Panc1 (cell line): ENCODE measurements around the gene ISG15. TPM values are rescaled to one million over a fixed set of nuclear protein-coding genes. Genes with fewer than 3 reads are reported as not detected.

Source experiments
- ATAC-seq: fragments of 200-7000 bp; cut with Tn5 transposase; 2 replicates; pipeline ENCODE4 v1.9.1; 2020; ENCODE audit warnings: mild to moderate bottlenecking, moderate library complexity
- BruUV-seq: library from RNA; stranded (reverse); fragments of 400-500 nt; replicated peaks from 2 replicates; lab custom pipeline; 2021; lab: Mats Ljungman, UMichigan
- CTCF ChIA-PET: fragments of 300-600 bp; sonication (Branson Sonifier 250); formaldehyde crosslinking; loops from one replicate; lab custom pipeline; 2022; ENCODE audit warnings: antibody characterized with exemption; lab: Charles Lee
- POLR2A ChIA-PET: fragments of 300-600 bp; sonication (Branson Sonifier 250); formaldehyde crosslinking; loops from one replicate; lab custom pipeline; 2022; ENCODE audit warnings: antibody characterized with exemption; lab: Charles Lee
- DNase-seq: peaks from one replicate; pipeline ENCODE4 v3.0.0-alpha.2; 2010; ENCODE audit warnings: low read depth, low spot score
- H3K27ac ChIP-seq: 2 replicates; pipeline ENCODE4 v1.5.1; 2011; ENCODE audit warnings: mild to moderate bottlenecking, low read length, inconsistent platforms
- H3K27me3 ChIP-seq: fragments of 200-500 bp; sonication (Bioruptor generic); 2 replicates; pipeline ENCODE4 v1.6.0; 2014; ENCODE audit warnings: low read length, inconsistent platforms; ENCODE audit not compliant: control insufficient read depth, insufficient read depth
- H3K36me3 ChIP-seq: fragments of 200-500 bp; sonication (Bioruptor generic); 2 replicates; pipeline ENCODE4 v1.5.1; 2014; ENCODE audit warnings: inconsistent platforms, mild to moderate bottlenecking, low read length, moderate library complexity; ENCODE audit not compliant: control insufficient read depth, insufficient read depth
- H3K4me1 ChIP-seq: 2 replicates; pipeline ENCODE4 v1.5.1; 2011; ENCODE audit warnings: inconsistent platforms, mild to moderate bottlenecking, low read length, moderate library complexity; ENCODE audit not compliant: control insufficient read depth, insufficient read depth
- H3K4me3 ChIP-seq, 2 experiments: 2 replicates each; pipeline ENCODE4 v1.5.1; 2011 to 2012; ENCODE audit warnings: low read depth in 2 of 2, low read length in 2 of 2, mild to moderate bottlenecking in 2 of 2, inconsistent platforms in 1 of 2, moderate library complexity in 1 of 2
- H3K9me3 ChIP-seq: fragments of 200-500 bp; sonication (Bioruptor generic); 2 replicates; pipeline ENCODE4 v1.5.1; 2014; ENCODE audit warnings: low read depth, mild to moderate bottlenecking, inconsistent platforms, low read length, moderate library complexity; ENCODE audit not compliant: control insufficient read depth, insufficient read depth
- POLR2AphosphoS5 ChIP-seq: IDR thresholded peaks from 2 replicates; pipeline ENCODE4 v1.6.1; 2012; ENCODE audit warnings: mild to moderate bottlenecking, low read depth, low read length, moderate library complexity
- SIN3A ChIP-seq: IDR thresholded peaks from 2 replicates; pipeline ENCODE4 v1.6.1; 2012; ENCODE audit warnings: low read depth, mild to moderate bottlenecking, low read length, moderate library complexity, borderline replicate concordance; ENCODE audit not compliant: insufficient read depth
- TCF7L2 ChIP-seq: IDR thresholded peaks from 2 replicates; pipeline ENCODE4 v1.6.1; 2011; ENCODE audit warnings: mild to moderate bottlenecking, low read depth, low read length, inconsistent platforms
- in situ Hi-C: cut with HindIII; loops from 2 replicates; pipeline ENCODE4 v1.10.0; 2016; ENCODE audit warnings: low sequenced_read_pairs, low pct_unique_long_range_greater_than_20kb
- intact Hi-C: fragments of 100-400 bp; cut with micrococcal nuclease; formaldehyde crosslinking; loops from one replicate; pipeline ENCODE4 v1.10.0; 2022; ENCODE audit not compliant: unreplicated experiment
- total RNA-seq: library from RNA; stranded (reverse); gene quantifications from one replicate; pipeline ENCODE4 v1.2.1, GENCODE V29; 2021; ENCODE audit not compliant: unreplicated experiment
- TF ChIP-seq, protein P1 (sequence below), 2 experiments: IDR thresholded peaks; 2 replicates each; pipeline ENCODE4 v1.6.1; 2011 to 2012; ENCODE audit warnings: low read depth in 2 of 2, control low read depth in 1 of 2, low read length in 1 of 2, mild to moderate bottlenecking in 1 of 2, moderate library complexity in 1 of 2; ENCODE audit not compliant: insufficient read depth in 1 of 2
- TF ChIP-seq, protein P2 (sequence below): fragments of 450-650 bp; IDR thresholded peaks from 2 replicates; pipeline ENCODE4 v1.5.1; 2017; ENCODE audit warnings: mild to moderate bottlenecking

Gene ISG15
- total RNA-seq, 1 experiment from 2014 or later, result 102 TPM

GRCh38 chr1:1042835-1043234, 29.5 kb downstream of the ISG15 start:
- Histone ChIP-seq H3K4me3 (no peak overlapping the region), H3K4me1 (peaks cover 8% of the 10 kb centered on the region; the same call in 1 of the 2 replicates), H3K9me3 (no peaks in the 10 kb centered on the region), H3K36me3 (no peaks in the 10 kb centered on the region), H3K27me3 (no peaks in the 10 kb centered on the region), H3K27ac (no peak overlapping the region)
- in situ Hi-C loops (no loop called here), intact Hi-C loops (no loop called here)
- DNase-seq, result no peak
- BruUV-seq, result no TSS peak
- ATAC-seq, result no peak
- TF ChIP-seq, protein P1, sequence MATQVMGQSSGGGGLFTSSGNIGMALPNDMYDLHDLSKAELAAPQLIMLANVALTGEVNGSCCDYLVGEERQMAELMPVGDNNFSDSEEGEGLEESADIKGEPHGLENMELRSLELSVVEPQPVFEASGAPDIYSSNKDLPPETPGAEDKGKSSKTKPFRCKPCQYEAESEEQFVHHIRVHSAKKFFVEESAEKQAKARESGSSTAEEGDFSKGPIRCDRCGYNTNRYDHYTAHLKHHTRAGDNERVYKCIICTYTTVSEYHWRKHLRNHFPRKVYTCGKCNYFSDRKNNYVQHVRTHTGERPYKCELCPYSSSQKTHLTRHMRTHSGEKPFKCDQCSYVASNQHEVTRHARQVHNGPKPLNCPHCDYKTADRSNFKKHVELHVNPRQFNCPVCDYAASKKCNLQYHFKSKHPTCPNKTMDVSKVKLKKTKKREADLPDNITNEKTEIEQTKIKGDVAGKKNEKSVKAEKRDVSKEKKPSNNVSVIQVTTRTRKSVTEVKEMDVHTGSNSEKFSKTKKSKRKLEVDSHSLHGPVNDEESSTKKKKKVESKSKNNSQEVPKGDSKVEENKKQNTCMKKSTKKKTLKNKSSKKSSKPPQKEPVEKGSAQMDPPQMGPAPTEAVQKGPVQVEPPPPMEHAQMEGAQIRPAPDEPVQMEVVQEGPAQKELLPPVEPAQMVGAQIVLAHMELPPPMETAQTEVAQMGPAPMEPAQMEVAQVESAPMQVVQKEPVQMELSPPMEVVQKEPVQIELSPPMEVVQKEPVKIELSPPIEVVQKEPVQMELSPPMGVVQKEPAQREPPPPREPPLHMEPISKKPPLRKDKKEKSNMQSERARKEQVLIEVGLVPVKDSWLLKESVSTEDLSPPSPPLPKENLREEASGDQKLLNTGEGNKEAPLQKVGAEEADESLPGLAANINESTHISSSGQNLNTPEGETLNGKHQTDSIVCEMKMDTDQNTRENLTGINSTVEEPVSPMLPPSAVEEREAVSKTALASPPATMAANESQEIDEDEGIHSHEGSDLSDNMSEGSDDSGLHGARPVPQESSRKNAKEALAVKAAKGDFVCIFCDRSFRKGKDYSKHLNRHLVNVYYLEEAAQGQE (IDR thresholded peaks at IDR 0.05; ENCODE audit: insufficient read depth in 1 of 2, low read depth in 2 of 2, low read length in 1 of 2), result no peak
- TF ChIP-seq SIN3A (no peak), TCF7L2 (no peak), POLR2AphosphoS5 (no peak)
- TF ChIP-seq, protein P2, sequence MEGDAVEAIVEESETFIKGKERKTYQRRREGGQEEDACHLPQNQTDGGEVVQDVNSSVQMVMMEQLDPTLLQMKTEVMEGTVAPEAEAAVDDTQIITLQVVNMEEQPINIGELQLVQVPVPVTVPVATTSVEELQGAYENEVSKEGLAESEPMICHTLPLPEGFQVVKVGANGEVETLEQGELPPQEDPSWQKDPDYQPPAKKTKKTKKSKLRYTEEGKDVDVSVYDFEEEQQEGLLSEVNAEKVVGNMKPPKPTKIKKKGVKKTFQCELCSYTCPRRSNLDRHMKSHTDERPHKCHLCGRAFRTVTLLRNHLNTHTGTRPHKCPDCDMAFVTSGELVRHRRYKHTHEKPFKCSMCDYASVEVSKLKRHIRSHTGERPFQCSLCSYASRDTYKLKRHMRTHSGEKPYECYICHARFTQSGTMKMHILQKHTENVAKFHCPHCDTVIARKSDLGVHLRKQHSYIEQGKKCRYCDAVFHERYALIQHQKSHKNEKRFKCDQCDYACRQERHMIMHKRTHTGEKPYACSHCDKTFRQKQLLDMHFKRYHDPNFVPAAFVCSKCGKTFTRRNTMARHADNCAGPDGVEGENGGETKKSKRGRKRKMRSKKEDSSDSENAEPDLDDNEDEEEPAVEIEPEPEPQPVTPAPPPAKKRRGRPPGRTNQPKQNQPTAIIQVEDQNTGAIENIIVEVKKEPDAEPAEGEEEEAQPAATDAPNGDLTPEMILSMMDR, result no peak
- POLR2A ChIA-PET, result no interaction called here
- CTCF ChIA-PET, result no interaction called here

DNA sequence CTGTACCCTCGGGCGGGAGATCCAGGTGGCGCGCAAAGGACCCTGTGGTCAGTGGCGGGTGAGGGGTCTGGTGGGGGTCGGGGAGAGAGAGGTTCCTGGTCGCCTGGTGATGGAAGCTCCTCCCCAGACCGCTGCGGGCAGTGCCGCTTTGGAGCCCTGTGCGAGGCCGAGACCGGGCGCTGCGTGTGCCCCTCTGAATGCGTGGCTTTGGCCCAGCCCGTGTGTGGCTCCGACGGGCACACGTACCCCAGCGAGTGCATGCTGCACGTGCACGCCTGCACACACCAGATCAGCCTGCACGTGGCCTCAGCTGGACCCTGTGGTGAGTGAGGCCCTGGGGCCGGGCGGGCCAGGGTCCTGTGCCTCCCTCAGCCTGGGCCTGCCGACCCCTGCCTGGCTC, 30.1 kb downstream of the ISG15 start:
- intact Hi-C loops, result no loop called here
- no peak for DNase-seq
- H3K36me3 ChIP-seq, result no peaks in the 10 kb centered on the region

More for the DNA sequence above, 30.1 kb downstream of the ISG15 start:
- BruUV-seq, result no TSS peak
- in situ Hi-C loops, result no loop called here
- no peak overlapping the region for H3K4me3 ChIP-seq
- peaks cover 8% of the 10 kb centered on the region; the same call in 1 of the 2 replicates for H3K4me1 ChIP-seq
- no peaks in the 10 kb centered on the region for H3K27me3 ChIP-seq
- H3K9me3 ChIP-seq, result no peaks in the 10 kb centered on the region
- no peak for TF ChIP-seq TCF7L2
- TF ChIP-seq, protein P2, result no peak
- no peak for TF ChIP-seq POLR2AphosphoS5
- TF ChIP-seq, protein P1 (IDR thresholded peaks at IDR 0.05; ENCODE audit: insufficient read depth in 1 of 2, low read depth in 2 of 2, low read length in 1 of 2), result no peak
- TF ChIP-seq SIN3A, result no peak
- no peak for ATAC-seq
- CTCF ChIA-PET, result no interaction called here
- POLR2A ChIA-PET, result no interaction called here
- H3K27ac ChIP-seq, result no peak overlapping the region
